ENCODE measurements around the gene RPS3.

GRCh38 chr11:75399344-75400145 lies at the start of gene RPS3:
- TF ChIP-seq, protein P1, sequence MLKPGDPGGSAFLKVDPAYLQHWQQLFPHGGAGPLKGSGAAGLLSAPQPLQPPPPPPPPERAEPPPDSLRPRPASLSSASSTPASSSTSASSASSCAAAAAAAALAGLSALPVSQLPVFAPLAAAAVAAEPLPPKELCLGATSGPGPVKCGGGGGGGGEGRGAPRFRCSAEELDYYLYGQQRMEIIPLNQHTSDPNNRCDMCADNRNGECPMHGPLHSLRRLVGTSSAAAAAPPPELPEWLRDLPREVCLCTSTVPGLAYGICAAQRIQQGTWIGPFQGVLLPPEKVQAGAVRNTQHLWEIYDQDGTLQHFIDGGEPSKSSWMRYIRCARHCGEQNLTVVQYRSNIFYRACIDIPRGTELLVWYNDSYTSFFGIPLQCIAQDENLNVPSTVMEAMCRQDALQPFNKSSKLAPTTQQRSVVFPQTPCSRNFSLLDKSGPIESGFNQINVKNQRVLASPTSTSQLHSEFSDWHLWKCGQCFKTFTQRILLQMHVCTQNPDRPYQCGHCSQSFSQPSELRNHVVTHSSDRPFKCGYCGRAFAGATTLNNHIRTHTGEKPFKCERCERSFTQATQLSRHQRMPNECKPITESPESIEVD (tag by site-specific recombination; IDR thresholded peaks at IDR 0.05) = no peak
- TF ChIP-seq ZNF548 (tag by site-specific recombination; IDR thresholded peaks at IDR 0.05) (0 out of 2 replicates have a peak, but pooled peaks have one; percentile 27), REPIN1 (tag by site-specific recombination; IDR thresholded peaks at IDR 0.05; ENCODE audit: low read depth) (0 out of 2 replicates have a peak, but pooled peaks have one; percentile 73), ELK4 (IDR thresholded peaks at IDR 0.05; ENCODE audit: borderline replicate concordance, low read depth, low read length) (no peak; the same call in 1 of the 2 replicates), ZBTB20 (tag by site-specific recombination; IDR thresholded peaks at IDR 0.05) (peak; percentile 64), CTCF (tag by site-specific recombination; IDR thresholded peaks at IDR 0.05) (peak; percentile 91), ZNF114 (tag by site-specific recombination; IDR thresholded peaks at IDR 0.05) (no peak), ZNF211 (tag by site-specific recombination; IDR thresholded peaks at IDR 0.05; ENCODE audit: low read depth) (no peak), ZNF324 (tag by site-specific recombination; IDR thresholded peaks at IDR 0.05) (peak; percentile 85), ZBTB8A (tag by site-specific recombination; IDR thresholded peaks at IDR 0.05) (peak; percentile 95), ZNF140 (tag by site-specific recombination; IDR thresholded peaks at IDR 0.05) (no peak), ZNF404 (tag by site-specific recombination; IDR thresholded peaks at IDR 0.05) (no peak)
- TF ChIP-seq, protein P2, sequence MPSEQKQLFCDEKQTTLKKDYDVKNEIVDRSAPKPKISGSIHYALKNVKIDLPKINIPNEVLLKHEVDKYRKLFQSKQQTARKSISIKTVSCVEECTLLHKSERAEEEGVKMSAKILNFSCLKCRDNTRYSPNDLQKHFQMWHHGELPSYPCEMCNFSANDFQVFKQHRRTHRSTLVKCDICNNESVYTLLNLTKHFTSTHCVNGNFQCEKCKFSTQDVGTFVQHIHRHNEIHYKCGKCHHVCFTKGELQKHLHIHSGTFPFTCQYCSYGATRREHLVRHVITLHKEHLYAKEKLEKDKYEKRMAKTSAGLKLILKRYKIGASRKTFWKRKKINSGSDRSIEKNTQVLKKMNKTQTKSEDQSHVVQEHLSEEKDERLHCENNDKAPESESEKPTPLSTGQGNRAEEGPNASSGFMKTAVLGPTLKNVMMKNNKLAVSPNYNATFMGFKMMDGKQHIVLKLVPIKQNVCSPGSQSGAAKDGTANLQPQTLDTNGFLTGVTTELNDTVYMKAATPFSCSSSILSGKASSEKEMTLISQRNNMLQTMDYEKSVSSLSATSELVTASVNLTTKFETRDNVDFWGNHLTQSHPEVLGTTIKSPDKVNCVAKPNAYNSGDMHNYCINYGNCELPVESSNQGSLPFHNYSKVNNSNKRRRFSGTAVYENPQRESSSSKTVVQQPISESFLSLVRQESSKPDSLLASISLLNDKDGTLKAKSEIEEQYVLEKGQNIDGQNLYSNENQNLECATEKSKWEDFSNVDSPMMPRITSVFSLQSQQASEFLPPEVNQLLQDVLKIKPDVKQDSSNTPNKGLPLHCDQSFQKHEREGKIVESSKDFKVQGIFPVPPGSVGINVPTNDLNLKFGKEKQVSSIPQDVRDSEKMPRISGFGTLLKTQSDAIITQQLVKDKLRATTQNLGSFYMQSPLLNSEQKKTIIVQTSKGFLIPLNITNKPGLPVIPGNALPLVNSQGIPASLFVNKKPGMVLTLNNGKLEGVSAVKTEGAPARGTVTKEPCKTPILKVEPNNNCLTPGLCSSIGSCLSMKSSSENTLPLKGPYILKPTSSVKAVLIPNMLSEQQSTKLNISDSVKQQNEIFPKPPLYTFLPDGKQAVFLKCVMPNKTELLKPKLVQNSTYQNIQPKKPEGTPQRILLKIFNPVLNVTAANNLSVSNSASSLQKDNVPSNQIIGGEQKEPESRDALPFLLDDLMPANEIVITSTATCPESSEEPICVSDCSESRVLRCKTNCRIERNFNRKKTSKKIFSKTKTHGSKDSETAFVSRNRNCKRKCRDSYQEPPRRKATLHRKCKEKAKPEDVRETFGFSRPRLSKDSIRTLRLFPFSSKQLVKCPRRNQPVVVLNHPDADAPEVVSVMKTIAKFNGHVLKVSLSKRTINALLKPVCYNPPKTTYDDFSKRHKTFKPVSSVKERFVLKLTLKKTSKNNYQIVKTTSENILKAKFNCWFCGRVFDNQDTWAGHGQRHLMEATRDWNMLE (tag by site-specific recombination; conservative IDR thresholded peaks at IDR 0.05; ENCODE audit: low read depth) = peak; percentile 26

Measured in HEK293 (cell line).